ENCODE data around the gene FBXO46.

DNA sequence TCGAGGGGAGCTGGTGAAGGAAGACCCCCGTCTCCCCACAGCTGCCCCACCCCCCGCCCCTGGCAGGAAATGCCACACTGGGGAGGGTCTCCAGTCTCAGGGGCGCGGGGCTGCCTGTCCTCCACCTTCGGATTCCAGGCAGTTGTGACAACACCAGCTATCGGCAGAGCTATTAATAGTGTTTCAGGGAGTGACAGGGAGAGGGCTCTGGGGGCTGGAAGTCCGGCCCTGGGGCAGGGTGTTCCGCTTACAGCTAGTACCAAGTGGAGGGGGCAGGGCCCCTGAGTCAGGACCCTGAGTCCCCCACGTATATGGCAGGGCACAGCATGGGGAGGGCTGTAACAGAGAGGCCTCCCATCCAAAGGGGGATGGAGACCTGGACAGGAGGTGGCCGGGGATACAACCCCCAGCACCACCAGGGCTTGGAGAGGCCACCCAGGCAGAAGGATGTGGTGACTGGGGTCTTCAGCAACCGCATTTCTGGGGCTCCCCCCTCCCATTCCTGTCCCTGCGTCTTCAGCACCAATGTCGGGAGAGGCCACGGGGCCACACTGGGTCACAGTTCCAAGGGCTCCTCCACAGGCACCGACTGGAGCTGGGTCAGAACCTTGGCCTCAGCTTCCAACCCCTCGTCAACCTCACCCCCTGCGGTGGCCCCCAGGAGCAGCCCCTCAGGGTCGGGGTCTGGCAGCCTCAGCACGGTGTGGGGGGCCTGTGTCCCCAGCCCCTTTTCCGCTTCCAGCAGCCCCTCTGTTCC lies 34.4 kb upstream of the FBXO46 start:
- no peak for TF ChIP-seq JUND (IDR thresholded peaks at IDR 0.05)
- TF ChIP-seq, protein P1, sequence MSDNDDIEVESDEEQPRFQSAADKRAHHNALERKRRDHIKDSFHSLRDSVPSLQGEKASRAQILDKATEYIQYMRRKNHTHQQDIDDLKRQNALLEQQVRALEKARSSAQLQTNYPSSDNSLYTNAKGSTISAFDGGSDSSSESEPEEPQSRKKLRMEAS (IDR thresholded peaks at IDR 0.05): no peak
- TF ChIP-seq, protein P2, sequence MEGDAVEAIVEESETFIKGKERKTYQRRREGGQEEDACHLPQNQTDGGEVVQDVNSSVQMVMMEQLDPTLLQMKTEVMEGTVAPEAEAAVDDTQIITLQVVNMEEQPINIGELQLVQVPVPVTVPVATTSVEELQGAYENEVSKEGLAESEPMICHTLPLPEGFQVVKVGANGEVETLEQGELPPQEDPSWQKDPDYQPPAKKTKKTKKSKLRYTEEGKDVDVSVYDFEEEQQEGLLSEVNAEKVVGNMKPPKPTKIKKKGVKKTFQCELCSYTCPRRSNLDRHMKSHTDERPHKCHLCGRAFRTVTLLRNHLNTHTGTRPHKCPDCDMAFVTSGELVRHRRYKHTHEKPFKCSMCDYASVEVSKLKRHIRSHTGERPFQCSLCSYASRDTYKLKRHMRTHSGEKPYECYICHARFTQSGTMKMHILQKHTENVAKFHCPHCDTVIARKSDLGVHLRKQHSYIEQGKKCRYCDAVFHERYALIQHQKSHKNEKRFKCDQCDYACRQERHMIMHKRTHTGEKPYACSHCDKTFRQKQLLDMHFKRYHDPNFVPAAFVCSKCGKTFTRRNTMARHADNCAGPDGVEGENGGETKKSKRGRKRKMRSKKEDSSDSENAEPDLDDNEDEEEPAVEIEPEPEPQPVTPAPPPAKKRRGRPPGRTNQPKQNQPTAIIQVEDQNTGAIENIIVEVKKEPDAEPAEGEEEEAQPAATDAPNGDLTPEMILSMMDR (IDR thresholded peaks at IDR 0.05; ENCODE audit: low read depth, low read length, missing input control): no peak
- no peak for TF ChIP-seq HNF4A (conservative IDR thresholded peaks at IDR 0.05)
- TF ChIP-seq EGR1 (IDR thresholded peaks at IDR 0.05; ENCODE audit: low read depth in 2 of 2): no peak
- TF ChIP-seq FOXA1 (IDR thresholded peaks at IDR 0.05): no peak
- TF ChIP-seq GABPA (IDR thresholded peaks at IDR 0.05 in 1 of 2, conservative IDR thresholded peaks at IDR 0.05 in 1 of 2): no peak
- TF ChIP-seq, protein P3, sequence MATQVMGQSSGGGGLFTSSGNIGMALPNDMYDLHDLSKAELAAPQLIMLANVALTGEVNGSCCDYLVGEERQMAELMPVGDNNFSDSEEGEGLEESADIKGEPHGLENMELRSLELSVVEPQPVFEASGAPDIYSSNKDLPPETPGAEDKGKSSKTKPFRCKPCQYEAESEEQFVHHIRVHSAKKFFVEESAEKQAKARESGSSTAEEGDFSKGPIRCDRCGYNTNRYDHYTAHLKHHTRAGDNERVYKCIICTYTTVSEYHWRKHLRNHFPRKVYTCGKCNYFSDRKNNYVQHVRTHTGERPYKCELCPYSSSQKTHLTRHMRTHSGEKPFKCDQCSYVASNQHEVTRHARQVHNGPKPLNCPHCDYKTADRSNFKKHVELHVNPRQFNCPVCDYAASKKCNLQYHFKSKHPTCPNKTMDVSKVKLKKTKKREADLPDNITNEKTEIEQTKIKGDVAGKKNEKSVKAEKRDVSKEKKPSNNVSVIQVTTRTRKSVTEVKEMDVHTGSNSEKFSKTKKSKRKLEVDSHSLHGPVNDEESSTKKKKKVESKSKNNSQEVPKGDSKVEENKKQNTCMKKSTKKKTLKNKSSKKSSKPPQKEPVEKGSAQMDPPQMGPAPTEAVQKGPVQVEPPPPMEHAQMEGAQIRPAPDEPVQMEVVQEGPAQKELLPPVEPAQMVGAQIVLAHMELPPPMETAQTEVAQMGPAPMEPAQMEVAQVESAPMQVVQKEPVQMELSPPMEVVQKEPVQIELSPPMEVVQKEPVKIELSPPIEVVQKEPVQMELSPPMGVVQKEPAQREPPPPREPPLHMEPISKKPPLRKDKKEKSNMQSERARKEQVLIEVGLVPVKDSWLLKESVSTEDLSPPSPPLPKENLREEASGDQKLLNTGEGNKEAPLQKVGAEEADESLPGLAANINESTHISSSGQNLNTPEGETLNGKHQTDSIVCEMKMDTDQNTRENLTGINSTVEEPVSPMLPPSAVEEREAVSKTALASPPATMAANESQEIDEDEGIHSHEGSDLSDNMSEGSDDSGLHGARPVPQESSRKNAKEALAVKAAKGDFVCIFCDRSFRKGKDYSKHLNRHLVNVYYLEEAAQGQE (IDR thresholded peaks at IDR 0.05): no peak
- TF ChIP-seq RXRA (IDR thresholded peaks at IDR 0.05): no peak
- TF ChIP-seq, protein P4, sequence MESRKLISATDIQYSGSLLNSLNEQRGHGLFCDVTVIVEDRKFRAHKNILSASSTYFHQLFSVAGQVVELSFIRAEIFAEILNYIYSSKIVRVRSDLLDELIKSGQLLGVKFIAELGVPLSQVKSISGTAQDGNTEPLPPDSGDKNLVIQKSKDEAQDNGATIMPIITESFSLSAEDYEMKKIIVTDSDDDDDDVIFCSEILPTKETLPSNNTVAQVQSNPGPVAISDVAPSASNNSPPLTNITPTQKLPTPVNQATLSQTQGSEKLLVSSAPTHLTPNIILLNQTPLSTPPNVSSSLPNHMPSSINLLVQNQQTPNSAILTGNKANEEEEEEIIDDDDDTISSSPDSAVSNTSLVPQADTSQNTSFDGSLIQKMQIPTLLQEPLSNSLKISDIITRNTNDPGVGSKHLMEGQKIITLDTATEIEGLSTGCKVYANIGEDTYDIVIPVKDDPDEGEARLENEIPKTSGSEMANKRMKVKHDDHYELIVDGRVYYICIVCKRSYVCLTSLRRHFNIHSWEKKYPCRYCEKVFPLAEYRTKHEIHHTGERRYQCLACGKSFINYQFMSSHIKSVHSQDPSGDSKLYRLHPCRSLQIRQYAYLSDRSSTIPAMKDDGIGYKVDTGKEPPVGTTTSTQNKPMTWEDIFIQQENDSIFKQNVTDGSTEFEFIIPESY (IDR thresholded peaks at IDR 0.05): no peak
- no peak for TF ChIP-seq TAF1 (conservative IDR thresholded peaks at IDR 0.05)
- no peak for TF ChIP-seq HNF4G (IDR thresholded peaks at IDR 0.05)

All from liver (tissue), 3 donors.